Esophagus muscularis mucosa (tissue), 3 donors: ENCODE measurements around the gene CTU1.

Experiments
- POLR2A ChIP-seq: fragments of 450-650 bp; IDR thresholded peaks from one replicate; pipeline ENCODE4 v1.6.1; 2017; ENCODE audit warnings: antibody characterized with exemption, moderate library complexity, mild to moderate bottlenecking, low read depth
- POLR2AphosphoS5 ChIP-seq, 2 donors: sonication (generic); formaldehyde crosslinking; IDR thresholded peaks; one replicate each; pipeline ENCODE4 v1.6.1; 2017; ENCODE audit warnings: antibody characterized with exemption in 2 of 2
- TF ChIP-seq, protein P1 (sequence below), 3 experiments: fragments of 200-600 bp in 2 of 3; fragments of 450-650 bp in 1 of 3; sonication (generic) in 2 of 3; IDR thresholded peaks; one replicate each; pipeline ENCODE4 v1.5.1; 2017 to 2019; ENCODE audit warnings: antibody characterized with exemption in 3 of 3, mild to moderate bottlenecking in 2 of 3, moderate library complexity in 1 of 3

DNA sequence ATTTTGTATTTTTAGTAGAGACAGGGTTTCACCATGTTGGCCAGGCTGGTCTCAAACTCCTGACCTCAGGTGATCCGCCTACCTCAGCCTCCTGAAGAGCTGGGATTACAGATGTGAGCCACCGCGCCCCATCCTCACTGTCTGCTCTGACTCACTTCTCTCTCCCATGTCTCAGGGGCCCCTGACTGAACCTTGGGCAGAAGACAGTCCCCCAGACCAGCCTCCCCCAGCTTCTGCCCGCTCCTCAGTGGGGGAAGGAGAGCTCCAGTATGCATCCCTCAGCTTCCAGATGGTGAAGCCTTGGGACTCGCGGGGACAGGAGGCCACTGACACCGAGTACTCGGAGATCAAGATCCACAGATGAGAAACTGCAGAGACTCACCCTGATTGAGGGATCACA, 21.5 kb upstream of the CTU1 start:
- TF ChIP-seq POLR2A (no peak), POLR2AphosphoS5 (IDR thresholded peaks at IDR 0.05) (no peak)
- TF ChIP-seq, protein P1, sequence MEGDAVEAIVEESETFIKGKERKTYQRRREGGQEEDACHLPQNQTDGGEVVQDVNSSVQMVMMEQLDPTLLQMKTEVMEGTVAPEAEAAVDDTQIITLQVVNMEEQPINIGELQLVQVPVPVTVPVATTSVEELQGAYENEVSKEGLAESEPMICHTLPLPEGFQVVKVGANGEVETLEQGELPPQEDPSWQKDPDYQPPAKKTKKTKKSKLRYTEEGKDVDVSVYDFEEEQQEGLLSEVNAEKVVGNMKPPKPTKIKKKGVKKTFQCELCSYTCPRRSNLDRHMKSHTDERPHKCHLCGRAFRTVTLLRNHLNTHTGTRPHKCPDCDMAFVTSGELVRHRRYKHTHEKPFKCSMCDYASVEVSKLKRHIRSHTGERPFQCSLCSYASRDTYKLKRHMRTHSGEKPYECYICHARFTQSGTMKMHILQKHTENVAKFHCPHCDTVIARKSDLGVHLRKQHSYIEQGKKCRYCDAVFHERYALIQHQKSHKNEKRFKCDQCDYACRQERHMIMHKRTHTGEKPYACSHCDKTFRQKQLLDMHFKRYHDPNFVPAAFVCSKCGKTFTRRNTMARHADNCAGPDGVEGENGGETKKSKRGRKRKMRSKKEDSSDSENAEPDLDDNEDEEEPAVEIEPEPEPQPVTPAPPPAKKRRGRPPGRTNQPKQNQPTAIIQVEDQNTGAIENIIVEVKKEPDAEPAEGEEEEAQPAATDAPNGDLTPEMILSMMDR (IDR thresholded peaks at IDR 0.05), result no peak
